Adipocyte (in vitro differentiated cells): ENCODE results near the gene DHX35.
A peak's percentile ranks its signal among the peaks of the same experiment; 100 is the strongest.

ENCODE experiments used
- DNase-seq: peaks from one replicate; pipeline ENCODE4 v3.0.0-alpha.2; 2015; ENCODE audit warnings: low read depth
- H3K27me3 ChIP-seq: replicated peaks from 2 replicates; pipeline ENCODE4 v1.7.0; 2013; ENCODE audit warnings: mild to moderate bottlenecking, low read length, moderate library complexity; ENCODE audit not compliant: control insufficient read depth, insufficient read depth
- H3K36me3 ChIP-seq: 2 replicates; pipeline ENCODE4 v1.7.0; 2013; ENCODE audit warnings: low read length, mild to moderate bottlenecking, moderate library complexity; ENCODE audit not compliant: control insufficient read depth, insufficient read depth, severe bottlenecking
- H3K4me1 ChIP-seq: 2 replicates; pipeline ENCODE4 v1.7.0; 2013; ENCODE audit warnings: mild to moderate bottlenecking, low read length, moderate library complexity; ENCODE audit not compliant: control insufficient read depth, insufficient read depth
- H3K4me3 ChIP-seq: 2 replicates; pipeline ENCODE4 v1.7.0; 2013; ENCODE audit warnings: mild to moderate bottlenecking, low read length, moderate library complexity
- H3K9ac ChIP-seq: 2 replicates; pipeline ENCODE4 v1.7.0; 2013; ENCODE audit warnings: mild to moderate bottlenecking, low read length, moderate library complexity
- H3K9me3 ChIP-seq: 2 replicates; pipeline ENCODE4 v1.7.0; 2013; ENCODE audit warnings: mild to moderate bottlenecking, low read length, moderate library complexity; ENCODE audit not compliant: control insufficient read depth

DHX35 gene

DNA sequence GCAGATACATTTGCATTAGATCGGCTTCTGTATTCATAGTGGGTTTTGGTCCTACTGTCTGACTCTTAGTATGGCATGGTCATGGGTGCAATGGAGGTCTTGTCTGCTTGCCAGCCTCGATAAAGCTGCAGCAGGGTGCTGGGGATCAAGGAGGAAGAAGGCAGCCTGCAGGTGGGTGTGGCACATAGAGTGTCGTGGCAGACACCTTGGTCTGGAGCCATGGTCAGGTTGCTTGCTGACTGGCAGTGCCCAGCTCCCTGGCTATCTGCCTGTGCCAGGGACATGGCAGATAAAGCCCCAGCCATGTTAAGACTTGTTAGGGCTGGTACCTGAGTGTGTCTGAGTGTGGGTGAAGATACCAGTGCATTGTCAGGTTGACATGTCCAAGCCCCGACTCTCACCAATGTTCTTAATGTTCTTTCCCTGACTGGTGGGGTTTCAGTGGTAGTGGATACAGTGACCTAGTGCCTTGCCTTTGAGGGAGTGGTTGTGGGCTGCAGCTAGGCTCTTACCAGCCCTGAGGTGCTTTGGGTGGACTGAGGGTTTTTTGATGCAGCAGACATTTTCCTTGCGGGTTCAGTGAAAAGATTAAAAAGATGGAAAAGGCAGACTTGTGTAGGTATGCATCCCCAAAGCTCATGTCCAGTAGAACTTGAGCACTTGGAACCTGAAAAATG is 34.1 kb upstream of the DHX35 start:
- no peaks in the 10 kb centered on the region for H3K9me3 ChIP-seq
- DNase-seq: no peak

DNA sequence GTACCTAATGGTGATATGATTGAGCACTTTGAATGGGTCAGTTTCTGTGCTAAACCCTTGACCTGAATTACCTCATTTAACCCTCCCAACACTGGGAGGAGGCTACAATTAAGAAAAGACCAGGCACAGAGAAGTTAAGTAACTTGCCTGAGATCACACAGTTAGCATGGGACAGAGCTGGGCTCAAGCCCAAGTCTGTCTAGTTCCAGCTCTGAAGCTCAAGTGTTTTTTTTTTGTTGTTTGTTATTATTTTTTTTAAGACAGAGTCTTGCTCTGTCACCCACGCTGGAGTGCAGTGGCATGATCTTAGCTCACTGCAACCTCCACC is 31.9 kb upstream of the DHX35 start:
- H3K4me3 ChIP-seq: no peak overlapping the region
- H3K9ac ChIP-seq: no peak overlapping the region
- H3K36me3 ChIP-seq: no peaks in the 10 kb centered on the region

More for the DNA sequence above, 34.1 kb upstream of the DHX35 start:
- Histone ChIP-seq H3K4me3 (no peak overlapping the region), H3K36me3 (no peaks in the 10 kb centered on the region), H3K4me1 (peaks cover 36% of the 10 kb centered on the region), H3K9ac (no peak overlapping the region), H3K27me3 (no peaks in the 10 kb centered on the region)

DNA sequence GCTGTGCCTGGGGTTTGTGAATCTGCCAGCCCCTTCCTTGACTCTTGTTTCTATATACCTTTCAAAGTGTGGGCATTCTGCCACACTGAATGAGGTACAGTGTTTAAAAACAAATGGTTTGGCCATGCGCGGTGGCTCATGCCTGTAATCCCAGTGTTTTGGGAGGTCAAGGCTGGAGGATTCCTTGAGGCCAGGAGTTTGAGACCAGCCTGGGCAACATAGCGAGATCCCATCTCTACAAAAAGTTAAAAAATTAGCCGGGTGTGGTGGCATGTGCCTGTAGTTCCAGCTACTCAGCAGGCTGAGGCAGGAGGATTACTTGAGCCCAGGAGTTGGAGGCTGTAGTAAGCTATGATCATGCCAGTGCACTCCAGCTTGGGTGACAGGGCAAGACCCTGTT is 30.2 kb upstream of the DHX35 start:
- DNase-seq: no peak
- Histone ChIP-seq H3K36me3 (no peaks in the 10 kb centered on the region), H3K4me3 (peak overlapping the region; percentile 20), H3K9me3 (no peaks in the 10 kb centered on the region), H3K9ac (peak overlapping the region; percentile 41), H3K4me1 (peaks cover 41% of the 10 kb centered on the region), H3K27me3 (no peaks in the 10 kb centered on the region)

More for the DNA sequence above, 31.9 kb upstream of the DHX35 start:
- Histone ChIP-seq H3K9me3 (no peaks in the 10 kb centered on the region), H3K27me3 (no peaks in the 10 kb centered on the region), H3K4me1 (peaks cover 40% of the 10 kb centered on the region)
- no peak for DNase-seq

DNA sequence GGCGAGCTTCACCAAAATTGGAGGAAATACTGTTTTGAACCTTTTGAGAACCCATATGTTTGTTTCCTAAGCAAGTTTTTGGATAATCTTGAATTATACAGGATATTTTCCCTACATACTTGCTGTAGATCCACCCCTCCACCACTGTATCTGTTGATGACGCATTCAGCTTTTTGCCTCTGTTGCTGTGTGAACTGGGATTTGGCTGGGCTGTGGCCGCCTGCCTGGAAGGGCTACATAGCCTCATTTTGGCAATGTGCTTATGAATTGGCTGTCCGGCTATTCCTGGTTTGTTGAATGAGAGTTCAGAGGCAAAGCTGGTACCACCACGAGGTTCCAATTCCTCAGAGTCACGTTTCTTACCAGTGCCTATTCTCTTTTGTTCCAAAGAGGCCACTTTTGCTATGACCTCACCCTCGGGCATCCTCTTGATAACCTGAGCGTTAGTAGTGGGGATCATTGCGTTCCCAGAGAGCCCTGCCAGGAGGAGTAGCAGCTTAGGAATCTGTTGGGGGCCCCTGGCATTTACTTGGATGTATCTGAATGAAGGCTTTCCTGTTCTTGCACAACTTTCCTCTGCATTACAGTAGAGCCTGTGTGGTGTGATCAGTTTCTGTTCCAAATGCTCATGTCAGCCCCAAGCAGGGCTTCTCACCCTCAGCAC is 29.6 kb upstream of the DHX35 start:
- no peaks in the 10 kb centered on the region for H3K9me3 ChIP-seq
- H3K9ac ChIP-seq: peak overlapping the region; percentile 41
- peak; percentile 31 for DNase-seq
- no peaks in the 10 kb centered on the region for H3K36me3 ChIP-seq
- H3K4me3 ChIP-seq: peak overlapping the region; percentile 20
- H3K4me1 ChIP-seq: peaks cover 38% of the 10 kb centered on the region
- H3K27me3 ChIP-seq: no peaks in the 10 kb centered on the region

DNA sequence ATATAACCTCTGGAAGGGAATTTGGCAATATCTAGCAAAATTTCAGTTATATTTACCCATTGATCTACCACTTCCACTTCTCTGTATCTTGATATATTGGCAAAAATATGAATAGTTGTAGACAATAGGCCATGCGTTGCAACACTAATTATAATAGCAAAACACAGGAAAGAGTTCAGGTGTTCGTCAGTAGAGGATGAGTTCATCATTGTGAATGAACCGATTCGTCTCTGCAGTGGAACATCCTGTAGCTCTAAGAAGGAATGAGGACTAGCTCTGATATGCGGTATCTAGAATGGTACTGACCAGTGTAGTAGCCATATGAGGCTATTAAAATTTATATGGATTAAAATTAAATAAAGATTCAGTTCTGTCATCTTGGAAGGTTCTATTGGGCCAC is 27.6 kb upstream of the DHX35 start:
- H3K9me3 ChIP-seq: no peaks in the 10 kb centered on the region
- no peaks in the 10 kb centered on the region for H3K27me3 ChIP-seq
- no peak for DNase-seq
- no peaks in the 10 kb centered on the region for H3K36me3 ChIP-seq
- no peak overlapping the region for H3K9ac ChIP-seq
- H3K4me3 ChIP-seq: no peak overlapping the region
- H3K4me1 ChIP-seq: peaks cover 29% of the 10 kb centered on the region

DNA sequence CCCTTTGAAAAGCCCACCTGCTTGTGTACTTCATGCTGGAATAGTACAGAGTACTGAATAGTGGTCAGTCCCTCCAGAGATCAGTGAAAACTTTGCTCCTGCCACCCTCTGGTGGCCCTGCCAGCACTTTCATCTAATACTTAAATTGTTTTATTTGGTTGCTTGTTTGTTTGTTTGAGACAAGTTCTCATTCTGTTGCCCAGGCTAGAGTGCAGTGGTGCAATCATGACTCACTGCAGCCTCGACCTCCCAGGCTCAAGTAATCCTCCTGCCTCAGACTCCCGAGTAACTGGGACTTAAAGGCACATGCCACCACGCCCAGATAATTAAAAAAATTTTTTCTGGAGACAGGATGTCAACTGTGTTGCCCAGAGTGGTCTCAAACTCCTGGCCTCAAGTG is 26.9 kb upstream of the DHX35 start:
- Histone ChIP-seq H3K9me3 (no peaks in the 10 kb centered on the region), H3K4me1 (peaks cover 22% of the 10 kb centered on the region), H3K4me3 (no peak overlapping the region), H3K27me3 (no peaks in the 10 kb centered on the region), H3K36me3 (no peaks in the 10 kb centered on the region), H3K9ac (no peak overlapping the region)
- peak; percentile 7 for DNase-seq

DNA sequence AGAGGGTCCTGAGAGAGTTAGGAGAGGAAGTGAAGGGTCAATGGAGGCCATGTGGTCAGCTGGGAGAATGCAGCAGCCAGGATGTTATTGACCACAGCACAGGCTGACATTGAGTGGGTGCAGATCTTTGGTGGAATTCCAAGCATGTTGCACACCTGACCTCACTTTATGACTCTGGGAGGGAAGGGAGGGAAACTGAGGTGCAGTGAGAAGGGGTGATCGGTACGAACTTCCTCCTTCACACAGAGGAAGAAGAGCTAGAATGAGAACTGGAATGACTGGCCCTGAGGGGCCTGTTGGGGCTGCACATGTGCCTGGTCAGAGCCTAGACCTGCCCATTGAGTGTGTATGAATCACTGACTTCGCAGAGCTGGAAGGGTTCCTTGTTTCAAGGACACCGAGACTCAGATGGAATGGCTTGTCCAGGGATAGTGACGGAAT is 26.2 kb upstream of the DHX35 start:
- Histone ChIP-seq H3K9me3 (no peaks in the 10 kb centered on the region), H3K4me1 (peaks cover 22% of the 10 kb centered on the region), H3K27me3 (no peaks in the 10 kb centered on the region), H3K4me3 (no peak overlapping the region), H3K36me3 (no peaks in the 10 kb centered on the region), H3K9ac (no peak overlapping the region)
- DNase-seq: no peak

DNA sequence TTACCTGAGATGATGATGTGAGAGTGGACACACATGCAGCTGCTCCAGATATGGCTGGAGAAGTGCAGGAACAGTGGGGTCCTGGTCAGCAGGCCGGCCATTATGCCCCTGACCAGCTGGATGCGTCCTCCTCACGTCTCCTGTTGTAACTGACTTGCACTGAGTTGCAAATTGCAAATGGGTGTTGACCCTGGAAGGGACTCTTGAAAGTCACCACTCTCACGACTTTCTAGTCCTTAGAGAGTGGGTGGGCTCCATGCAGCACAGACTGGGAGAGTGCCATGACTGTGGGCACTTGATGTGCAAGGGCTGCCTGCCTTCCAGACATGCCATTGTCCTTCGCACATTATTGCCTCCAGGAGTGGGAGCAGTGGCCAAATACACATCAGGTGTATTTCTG is 25.1 kb upstream of the DHX35 start:
- Histone ChIP-seq H3K36me3 (no peaks in the 10 kb centered on the region), H3K9me3 (no peaks in the 10 kb centered on the region), H3K27me3 (no peaks in the 10 kb centered on the region), H3K4me1 (peaks cover 19% of the 10 kb centered on the region), H3K9ac (no peak overlapping the region), H3K4me3 (no peak overlapping the region)
- DNase-seq: no peak

DNA sequence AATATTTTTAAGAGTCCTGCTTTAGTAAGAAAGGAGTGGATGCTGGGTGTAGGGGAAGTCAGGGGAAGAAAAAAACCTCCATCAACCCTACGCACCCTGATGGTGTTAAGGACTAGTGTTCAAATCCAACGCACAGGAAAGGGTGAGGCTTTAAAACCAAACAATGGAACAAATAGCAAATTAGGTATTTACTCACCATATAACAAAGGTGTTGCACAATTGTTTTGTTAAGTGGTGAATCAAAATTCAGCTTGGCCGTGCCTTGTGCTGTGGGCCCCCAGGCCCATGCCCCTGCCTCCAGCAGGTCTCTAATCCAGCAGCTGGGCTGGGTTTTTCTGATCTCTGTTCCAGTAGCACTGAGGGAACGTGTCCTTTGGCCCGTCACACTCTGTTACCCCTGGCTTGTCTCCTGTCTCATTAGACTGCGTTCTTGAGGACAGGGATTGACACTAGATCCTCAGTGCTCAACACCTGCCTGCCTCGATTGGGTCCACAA is 24.1 kb upstream of the DHX35 start:
- Histone ChIP-seq H3K4me1 (peaks cover 9% of the 10 kb centered on the region), H3K4me3 (no peak overlapping the region), H3K27me3 (no peaks in the 10 kb centered on the region), H3K9me3 (no peaks in the 10 kb centered on the region), H3K9ac (no peak overlapping the region), H3K36me3 (no peaks in the 10 kb centered on the region)
- DNase-seq: no peak

DNA sequence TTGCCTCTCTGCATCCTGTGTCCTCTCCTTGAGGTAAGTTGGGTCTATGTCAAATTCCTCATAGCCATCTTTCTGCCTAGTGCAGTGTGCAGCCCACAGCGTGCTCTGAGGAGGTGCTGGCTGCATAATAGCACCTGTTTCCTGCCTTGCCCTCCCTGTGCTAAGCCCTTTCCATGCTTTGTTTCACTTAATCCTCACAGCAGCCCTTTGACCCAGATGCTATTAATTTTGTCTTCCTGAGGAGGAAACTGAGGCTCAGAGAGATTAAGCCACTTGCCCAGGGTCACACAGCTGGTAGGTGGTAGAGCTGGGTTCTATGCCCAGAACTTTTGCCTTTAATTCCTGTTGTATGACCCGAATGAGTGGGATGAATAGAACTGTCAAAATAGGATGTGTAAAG is 22.5 kb upstream of the DHX35 start:
- Histone ChIP-seq H3K4me3 (no peak overlapping the region), H3K27me3 (no peaks in the 10 kb centered on the region), H3K9me3 (no peaks in the 10 kb centered on the region), H3K36me3 (no peaks in the 10 kb centered on the region), H3K9ac (no peak overlapping the region), H3K4me1 (peaks cover 5% of the 10 kb centered on the region)
- DNase-seq: no peak

DNA sequence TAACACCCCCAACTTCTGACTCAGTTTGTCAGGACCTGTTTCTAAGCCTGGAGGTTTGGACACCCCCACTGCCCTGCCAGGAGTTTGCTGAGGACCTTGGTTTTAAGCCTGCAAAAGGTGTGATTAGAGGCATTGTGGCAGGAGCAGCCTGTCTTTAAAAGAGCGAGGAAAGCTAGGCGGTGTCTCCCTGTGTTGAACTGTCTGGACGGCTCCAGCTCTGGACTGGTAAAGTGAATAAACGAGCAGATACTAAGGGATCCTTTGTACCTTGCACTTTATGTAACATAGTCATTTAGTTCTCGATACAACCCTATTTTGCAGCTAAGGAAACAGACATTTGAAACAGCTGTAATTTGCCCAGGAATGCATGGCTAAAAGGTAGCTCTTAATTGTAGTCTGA is 21.5 kb upstream of the DHX35 start:
- no peaks in the 10 kb centered on the region for H3K9me3 ChIP-seq
- no peak overlapping the region for H3K4me3 ChIP-seq
- H3K36me3 ChIP-seq: no peaks in the 10 kb centered on the region
- no peaks in the 10 kb centered on the region for H3K27me3 ChIP-seq
- peaks cover 8% of the 10 kb centered on the region for H3K4me1 ChIP-seq
- DNase-seq: no peak
- H3K9ac ChIP-seq: no peak overlapping the region
